Endothelial cell (in vitro differentiated cells): ENCODE data around the gene TRIP6. TPM values are rescaled to one million over a fixed set of nuclear protein-coding genes. Genes with fewer than 3 reads are reported as not detected.

Experiments used
- DNase-seq: peaks from one replicate; pipeline ENCODE4 v3.0.0; 2021; ENCODE audit warnings: low spot score
- H3K27ac Mint-ChIP-seq: one replicate; pipeline ENCODE4 v1.8.0; 2021; ENCODE audit warnings: mixed read lengths, inconsistent platforms; ENCODE audit not compliant: unreplicated experiment
- H3K27me3 Mint-ChIP-seq: one replicate; pipeline ENCODE4 v1.8.0; 2021; ENCODE audit warnings: mild to moderate bottlenecking, moderate library complexity, mixed read lengths, inconsistent platforms; ENCODE audit not compliant: unreplicated experiment
- H3K36me3 Mint-ChIP-seq: one replicate; pipeline ENCODE4 v1.8.0; 2021; ENCODE audit warnings: mild to moderate bottlenecking, low read depth, mixed read lengths, inconsistent platforms; ENCODE audit not compliant: unreplicated experiment
- H3K4me1 Mint-ChIP-seq: one replicate; pipeline ENCODE4 v1.8.0; 2021; ENCODE audit warnings: mild to moderate bottlenecking, mixed read lengths, inconsistent platforms; ENCODE audit not compliant: unreplicated experiment
- H3K4me3 Mint-ChIP-seq: one replicate; pipeline ENCODE4 v1.8.0; 2021; ENCODE audit warnings: mild to moderate bottlenecking, mixed read lengths, inconsistent platforms; ENCODE audit not compliant: unreplicated experiment
- H3K9me3 Mint-ChIP-seq: one replicate; pipeline ENCODE4 v1.8.0; 2021; ENCODE audit warnings: mixed read lengths, inconsistent platforms; ENCODE audit not compliant: unreplicated experiment
- CTCF ChIP-seq: fragments of 200-600 bp; sonication (generic); IDR thresholded peaks from one replicate; pipeline ENCODE4 v1.5.0; 2021; ENCODE audit warnings: antibody characterized with exemption; ENCODE audit not compliant: unreplicated experiment
- total RNA-seq: library from RNA; stranded (reverse); fragmentation: NEBNext Ultra II Directional; extraction: Animal tissue kit (Norgen Biotek cat#: 25700); gene quantifications from one replicate; pipeline ENCODE4 v1.2.1, GENCODE V29; 2021; ENCODE audit not compliant: unreplicated experiment

Gene TRIP6
- total RNA-seq, 1 donor from 2014 or later, result 93.8 TPM

- H3K27ac Mint-ChIP-seq, result peak overlapping the region; percentile 99
- DNase-seq, result peak; percentile 87
- H3K9me3 Mint-ChIP-seq, result no peaks in the 10 kb centered on the region
- H3K4me3 Mint-ChIP-seq, result peak overlapping the region; percentile 85
- H3K36me3 Mint-ChIP-seq, result peaks cover 6% of the 10 kb centered on the region
- no peak for TF ChIP-seq CTCF
- H3K4me1 Mint-ChIP-seq, result peaks cover 28% of the 10 kb centered on the region
- H3K27me3 Mint-ChIP-seq, result peaks cover 11% of the 10 kb centered on the region
These were observed 29.9 kb upstream of the TRIP6 start for GRCh38 chr7:100837099-100837836.

- no peak for TF ChIP-seq CTCF
- Mint-ChIP-seq H3K36me3 (peaks cover 1% of the 10 kb centered on the region), H3K27me3 (peaks cover 9% of the 10 kb centered on the region), H3K9me3 (no peaks in the 10 kb centered on the region), H3K27ac (no peak overlapping the region), H3K4me3 (no peak overlapping the region), H3K4me1 (peaks cover 23% of the 10 kb centered on the region)
- no peak for DNase-seq
These were observed 27.8 kb upstream of the TRIP6 start for GRCh38 chr7:100839361-100839760.

GRCh38 chr7:100840470-100841100 lies 26.6 kb upstream of the TRIP6 start:
- Mint-ChIP-seq H3K36me3 (no peaks in the 10 kb centered on the region), H3K27me3 (peaks cover 7% of the 10 kb centered on the region), H3K4me1 (peaks cover 22% of the 10 kb centered on the region), H3K9me3 (no peaks in the 10 kb centered on the region), H3K4me3 (peak overlapping the region; percentile 5), H3K27ac (peak overlapping the region; percentile 54)
- DNase-seq, result no peak
- TF ChIP-seq CTCF, result no peak

- no peaks in the 10 kb centered on the region for H3K9me3 Mint-ChIP-seq
- no peak for TF ChIP-seq CTCF
- peaks cover 9% of the 10 kb centered on the region for H3K27me3 Mint-ChIP-seq
- H3K36me3 Mint-ChIP-seq, result no peaks in the 10 kb centered on the region
- H3K4me3 Mint-ChIP-seq, result no peak overlapping the region
- H3K27ac Mint-ChIP-seq, result no peak overlapping the region
- no peak for DNase-seq
- peaks cover 10% of the 10 kb centered on the region for H3K4me1 Mint-ChIP-seq
These were observed 19.8 kb upstream of the TRIP6 start for GRCh38 chr7:100847360-100847759.
